HepG2 (cell line): Measurements from ENCODE around the gene CDK2. TPM values are rescaled to one million over a fixed set of nuclear protein-coding genes. Genes with fewer than 3 reads are reported as not detected.

ENCODE experiments used
- ATF5 ChIP-seq: sonication (generic); formaldehyde crosslinking; IDR thresholded peaks from 2 replicates; pipeline ENCODE4 v1.4.0; 2020; ENCODE audit warnings: mild to moderate bottlenecking, low read depth, missing genetic modification reagents
- CEBPZ ChIP-seq: IDR thresholded peaks from 2 replicates; pipeline ENCODE4 v1.6.1; 2012; ENCODE audit warnings: low read length, improper control_type of control experiment
- HNF4G ChIP-seq, 2 experiments: sonication (generic) in 1 of 2; formaldehyde crosslinking in 1 of 2; IDR thresholded peaks; 2 replicates each; pipeline versions ENCODE4 v1.4.0 to v1.6.1; 2011 to 2020; ENCODE audit warnings: borderline replicate concordance in 2 of 2, low read depth in 2 of 2, mild to moderate bottlenecking in 2 of 2, low read length in 1 of 2, missing genetic modification reagents in 1 of 2, moderate library complexity in 1 of 2
- SMAD9 ChIP-seq: sonication (generic); formaldehyde crosslinking; IDR thresholded peaks from 2 replicates; pipeline ENCODE4 v1.5.1; 2020; ENCODE audit warnings: mild to moderate bottlenecking, missing genetic modification reagents
- SRY ChIP-seq: sonication (generic); formaldehyde crosslinking; IDR thresholded peaks from 2 replicates; pipeline ENCODE4 v1.8.0; 2022; ENCODE audit warnings: mild to moderate bottlenecking, missing genetic modification reagents
- THAP9 ChIP-seq: sonication (generic); formaldehyde crosslinking; IDR thresholded peaks from 2 replicates; pipeline ENCODE4; 2020; ENCODE audit warnings: missing genetic modification reagents, mild to moderate bottlenecking, borderline replicate concordance
- YY1 ChIP-seq: IDR thresholded peaks from 2 replicates; pipeline ENCODE4 v1.6.1; 2011; ENCODE audit warnings: low read length, low read depth, moderate library complexity, mild to moderate bottlenecking; ENCODE audit not compliant: insufficient read depth, insufficient replicate concordance
- ZC3H13 ChIP-seq: sonication (generic); formaldehyde crosslinking; IDR thresholded peaks from 2 replicates; pipeline ENCODE4 v1.8.1; 2023; ENCODE audit warnings: mild to moderate bottlenecking, missing genetic modification reagents, moderate library complexity
- ZNF207 ChIP-seq: fragments of 450-650 bp; IDR thresholded peaks from 2 replicates; pipeline ENCODE4 v1.6.1; 2016; ENCODE audit warnings: antibody characterized with exemption, borderline replicate concordance
- ZNF234 ChIP-seq: sonication (generic); formaldehyde crosslinking; conservative IDR thresholded peaks from 2 replicates; pipeline ENCODE4 v1.5.1; 2020; ENCODE audit warnings: mild to moderate bottlenecking, missing genetic modification reagents
- polyA plus RNA-seq, 8 experiments: library from polyadenylated mRNA; depleted of rRNA in 3 of 8; stranded (reverse) in 7 of 8; unstranded in 1 of 8; fragments of >200 nt; fragmentation: Illumina TruSeq in 4 of 8; extraction: Trizol in 4 of 8; gene quantifications; 2 replicates each; pipeline versions ENCODE4 v1.2.1 to v1.2.3, GENCODE V29; 2011 to 2016; ENCODE audit warnings: low read depth in 4 of 8, missing spikeins in 1 of 8, mixed read lengths in 1 of 8; ENCODE audit not compliant: insufficient read depth in 1 of 8
- total RNA-seq, 5 experiments: library from RNA; depleted of rRNA; stranded (reverse); fragments of >200 nt; fragmentation: Illumina TruSeq; extraction: Trizol; gene quantifications; 2 replicates each; pipeline ENCODE4 v1.2.3, GENCODE V29; 2016; ENCODE audit warnings: low read depth in 1 of 5
- TF ChIP-seq, protein P1 (sequence below): sonication (generic); formaldehyde crosslinking; conservative IDR thresholded peaks from 2 replicates; pipeline ENCODE4 v1.8.0; 2022; ENCODE audit warnings: mild to moderate bottlenecking, moderate library complexity, missing genetic modification reagents
- TF ChIP-seq, protein P2 (sequence below): sonication (generic); formaldehyde crosslinking; IDR thresholded peaks from 2 replicates; pipeline ENCODE4 v1.4.0; 2020; ENCODE audit warnings: missing genetic modification reagents, borderline replicate concordance

CDK2 gene
- total and polyA plus RNA-seq, 2 of the 13 experiments (the other 11 are each of a cell fraction or from before 2014, with no cell fraction given), result 47.5 to 52.6 TPM

- TF ChIP-seq, protein P1, sequence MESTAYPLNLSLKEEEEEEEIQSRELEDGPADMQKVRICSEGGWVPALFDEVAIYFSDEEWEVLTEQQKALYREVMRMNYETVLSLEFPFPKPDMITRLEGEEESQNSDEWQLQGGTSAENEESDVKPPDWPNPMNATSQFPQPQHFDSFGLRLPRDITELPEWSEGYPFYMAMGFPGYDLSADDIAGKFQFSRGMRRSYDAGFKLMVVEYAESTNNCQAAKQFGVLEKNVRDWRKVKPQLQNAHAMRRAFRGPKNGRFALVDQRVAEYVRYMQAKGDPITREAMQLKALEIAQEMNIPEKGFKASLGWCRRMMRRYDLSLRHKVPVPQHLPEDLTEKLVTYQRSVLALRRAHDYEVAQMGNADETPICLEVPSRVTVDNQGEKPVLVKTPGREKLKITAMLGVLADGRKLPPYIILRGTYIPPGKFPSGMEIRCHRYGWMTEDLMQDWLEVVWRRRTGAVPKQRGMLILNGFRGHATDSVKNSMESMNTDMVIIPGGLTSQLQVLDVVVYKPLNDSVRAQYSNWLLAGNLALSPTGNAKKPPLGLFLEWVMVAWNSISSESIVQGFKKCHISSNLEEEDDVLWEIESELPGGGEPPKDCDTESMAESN, result peak; percentile 59; the same call in 1 of the 2 replicates
- TF ChIP-seq ZNF234 (CRISPR knock-in tag), result 0 out of 2 replicates have a peak, but pooled peaks have one; percentile 50
- peak; percentile 44; the same call in 1 of the 2 replicates for TF ChIP-seq THAP9 (CRISPR knock-in tag)
- no peak for TF ChIP-seq ZNF207
- TF ChIP-seq, protein P2, sequence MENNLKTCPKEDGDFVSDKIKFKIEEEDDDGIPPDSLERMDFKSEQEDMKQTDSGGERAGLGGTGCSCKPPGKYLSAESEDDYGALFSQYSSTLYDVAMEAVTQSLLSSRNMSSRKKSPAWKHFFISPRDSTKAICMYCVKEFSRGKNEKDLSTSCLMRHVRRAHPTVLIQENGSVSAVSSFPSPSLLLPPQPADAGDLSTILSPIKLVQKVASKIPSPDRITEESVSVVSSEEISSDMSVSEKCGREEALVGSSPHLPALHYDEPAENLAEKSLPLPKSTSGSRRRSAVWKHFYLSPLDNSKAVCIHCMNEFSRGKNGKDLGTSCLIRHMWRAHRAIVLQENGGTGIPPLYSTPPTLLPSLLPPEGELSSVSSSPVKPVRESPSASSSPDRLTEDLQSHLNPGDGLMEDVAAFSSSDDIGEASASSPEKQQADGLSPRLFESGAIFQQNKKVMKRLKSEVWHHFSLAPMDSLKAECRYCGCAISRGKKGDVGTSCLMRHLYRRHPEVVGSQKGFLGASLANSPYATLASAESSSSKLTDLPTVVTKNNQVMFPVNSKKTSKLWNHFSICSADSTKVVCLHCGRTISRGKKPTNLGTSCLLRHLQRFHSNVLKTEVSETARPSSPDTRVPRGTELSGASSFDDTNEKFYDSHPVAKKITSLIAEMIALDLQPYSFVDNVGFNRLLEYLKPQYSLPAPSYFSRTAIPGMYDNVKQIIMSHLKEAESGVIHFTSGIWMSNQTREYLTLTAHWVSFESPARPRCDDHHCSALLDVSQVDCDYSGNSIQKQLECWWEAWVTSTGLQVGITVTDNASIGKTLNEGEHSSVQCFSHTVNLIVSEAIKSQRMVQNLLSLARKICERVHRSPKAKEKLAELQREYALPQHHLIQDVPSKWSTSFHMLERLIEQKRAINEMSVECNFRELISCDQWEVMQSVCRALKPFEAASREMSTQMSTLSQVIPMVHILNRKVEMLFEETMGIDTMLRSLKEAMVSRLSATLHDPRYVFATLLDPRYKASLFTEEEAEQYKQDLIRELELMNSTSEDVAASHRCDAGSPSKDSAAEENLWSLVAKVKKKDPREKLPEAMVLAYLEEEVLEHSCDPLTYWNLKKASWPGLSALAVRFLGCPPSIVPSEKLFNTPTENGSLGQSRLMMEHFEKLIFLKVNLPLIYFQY (CRISPR knock-in tag), result 0 out of 2 replicates have a peak, but pooled peaks have one; percentile 56
- TF ChIP-seq ZC3H13, result 0 out of 2 replicates have a peak, but pooled peaks have one; percentile 24
- 0 out of 2 replicates have a peak, but pooled peaks have one; percentile 18 for TF ChIP-seq ATF5 (CRISPR knock-in tag)
- peak; percentile 57 for TF ChIP-seq YY1
- no peak for TF ChIP-seq CEBPZ
- peak; percentile 61; the same call in 1 of the 2 replicates for TF ChIP-seq SRY (CRISPR knock-in tag)
- TF ChIP-seq SMAD9 (CRISPR knock-in tag), result no peak
- no peak for TF ChIP-seq HNF4G (IDR thresholded peaks at IDR 0.05; ENCODE audit: borderline replicate concordance, low read depth, low read length)
- peak; percentile 17; the same call in 1 of the 2 replicates for TF ChIP-seq HNF4G (CRISPR knock-in tag; IDR thresholded peaks at IDR 0.05; ENCODE audit: borderline replicate concordance, low read depth)
Measured at GRCh38 chr12:55927588-55928502, 38.8 kb upstream of the CDK2 start, which contains the start of gene PYM1 (continued).
